ENCODE data around the gene CABYR. TPM values are rescaled to one million over a fixed set of nuclear protein-coding genes. Genes with fewer than 3 reads are reported as not detected.

Gene CABYR
- total RNA-seq, 1 experiment from 2014 or later: 29.4 TPM

GRCh38 chr18:24121625-24122024 is 17.2 kb upstream of the CABYR start:
- no peaks in the 10 kb centered on the region for H3K27me3 ChIP-seq (ENCODE audit: control insufficient read depth, insufficient read depth, low read length)
- no peak for ATAC-seq
- H3K36me3 ChIP-seq (ENCODE audit: control insufficient read depth, insufficient read depth, low read length): no peaks in the 10 kb centered on the region
- in situ Hi-C loops (cut with HindIII; ENCODE audit: low pct_unique_long_range_greater_than_20kb, low sequenced_read_pairs) (no loop called here), intact Hi-C loops (cut with micrococcal nuclease; ENCODE audit: unreplicated experiment) (no loop called here)
- POLR2A ChIA-PET: no interaction called here
- CTCF ChIA-PET: no interaction called here
- H3K4me3 ChIP-seq (ENCODE audit: low read depth in 2 of 2, low read length in 2 of 2): no peak overlapping the region
- no peak for DNase-seq (ENCODE audit: low read depth, low spot score)
- BruUV-seq (replicated peaks): no TSS peak
- H3K27ac ChIP-seq (ENCODE audit: low read length): no peak overlapping the region
- no peaks in the 10 kb centered on the region for H3K4me1 ChIP-seq (ENCODE audit: control insufficient read depth, insufficient read depth, low read length)
- H3K9me3 ChIP-seq (ENCODE audit: control insufficient read depth, insufficient read depth, low read depth, low read length): no peaks in the 10 kb centered on the region
- TF ChIP-seq POLR2AphosphoS5 (IDR thresholded peaks at IDR 0.05; ENCODE audit: low read depth, low read length): no peak

- ATAC-seq: no peak
- intact Hi-C loops (cut with micrococcal nuclease; ENCODE audit: unreplicated experiment) (no loop called here), in situ Hi-C loops (cut with HindIII; ENCODE audit: low pct_unique_long_range_greater_than_20kb, low sequenced_read_pairs) (no loop called here)
- BruUV-seq (replicated peaks): no TSS peak
- Histone ChIP-seq H3K9me3 (ENCODE audit: control insufficient read depth, insufficient read depth, low read depth, low read length) (no peaks in the 10 kb centered on the region), H3K27me3 (ENCODE audit: control insufficient read depth, insufficient read depth, low read length) (no peaks in the 10 kb centered on the region), H3K4me1 (ENCODE audit: control insufficient read depth, insufficient read depth, low read length) (no peaks in the 10 kb centered on the region), H3K27ac (ENCODE audit: low read length) (no peak overlapping the region), H3K36me3 (ENCODE audit: control insufficient read depth, insufficient read depth, low read length) (no peaks in the 10 kb centered on the region), H3K4me3 (ENCODE audit: low read depth in 2 of 2, low read length in 2 of 2) (no peak overlapping the region)
- no peak for DNase-seq (ENCODE audit: low read depth, low spot score)
- TF ChIP-seq CTCF (IDR thresholded peaks at IDR 0.05) (no peak), TCF7L2 (IDR thresholded peaks at IDR 0.05; ENCODE audit: low read depth, low read length) (no peak), SIN3A (IDR thresholded peaks at IDR 0.05; ENCODE audit: borderline replicate concordance, insufficient read depth, low read depth, low read length) (no peak), POLR2AphosphoS5 (IDR thresholded peaks at IDR 0.05; ENCODE audit: low read depth, low read length) (no peak)
- TF ChIP-seq, protein P1, sequence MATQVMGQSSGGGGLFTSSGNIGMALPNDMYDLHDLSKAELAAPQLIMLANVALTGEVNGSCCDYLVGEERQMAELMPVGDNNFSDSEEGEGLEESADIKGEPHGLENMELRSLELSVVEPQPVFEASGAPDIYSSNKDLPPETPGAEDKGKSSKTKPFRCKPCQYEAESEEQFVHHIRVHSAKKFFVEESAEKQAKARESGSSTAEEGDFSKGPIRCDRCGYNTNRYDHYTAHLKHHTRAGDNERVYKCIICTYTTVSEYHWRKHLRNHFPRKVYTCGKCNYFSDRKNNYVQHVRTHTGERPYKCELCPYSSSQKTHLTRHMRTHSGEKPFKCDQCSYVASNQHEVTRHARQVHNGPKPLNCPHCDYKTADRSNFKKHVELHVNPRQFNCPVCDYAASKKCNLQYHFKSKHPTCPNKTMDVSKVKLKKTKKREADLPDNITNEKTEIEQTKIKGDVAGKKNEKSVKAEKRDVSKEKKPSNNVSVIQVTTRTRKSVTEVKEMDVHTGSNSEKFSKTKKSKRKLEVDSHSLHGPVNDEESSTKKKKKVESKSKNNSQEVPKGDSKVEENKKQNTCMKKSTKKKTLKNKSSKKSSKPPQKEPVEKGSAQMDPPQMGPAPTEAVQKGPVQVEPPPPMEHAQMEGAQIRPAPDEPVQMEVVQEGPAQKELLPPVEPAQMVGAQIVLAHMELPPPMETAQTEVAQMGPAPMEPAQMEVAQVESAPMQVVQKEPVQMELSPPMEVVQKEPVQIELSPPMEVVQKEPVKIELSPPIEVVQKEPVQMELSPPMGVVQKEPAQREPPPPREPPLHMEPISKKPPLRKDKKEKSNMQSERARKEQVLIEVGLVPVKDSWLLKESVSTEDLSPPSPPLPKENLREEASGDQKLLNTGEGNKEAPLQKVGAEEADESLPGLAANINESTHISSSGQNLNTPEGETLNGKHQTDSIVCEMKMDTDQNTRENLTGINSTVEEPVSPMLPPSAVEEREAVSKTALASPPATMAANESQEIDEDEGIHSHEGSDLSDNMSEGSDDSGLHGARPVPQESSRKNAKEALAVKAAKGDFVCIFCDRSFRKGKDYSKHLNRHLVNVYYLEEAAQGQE (IDR thresholded peaks at IDR 0.05; ENCODE audit: insufficient read depth in 1 of 2, low read depth in 2 of 2, low read length in 1 of 2): no peak
- CTCF ChIA-PET: no interaction called here
- POLR2A ChIA-PET: no interaction called here
These were observed 12.5 kb upstream of the CABYR start for GRCh38 chr18:24126155-24126961.

DNA sequence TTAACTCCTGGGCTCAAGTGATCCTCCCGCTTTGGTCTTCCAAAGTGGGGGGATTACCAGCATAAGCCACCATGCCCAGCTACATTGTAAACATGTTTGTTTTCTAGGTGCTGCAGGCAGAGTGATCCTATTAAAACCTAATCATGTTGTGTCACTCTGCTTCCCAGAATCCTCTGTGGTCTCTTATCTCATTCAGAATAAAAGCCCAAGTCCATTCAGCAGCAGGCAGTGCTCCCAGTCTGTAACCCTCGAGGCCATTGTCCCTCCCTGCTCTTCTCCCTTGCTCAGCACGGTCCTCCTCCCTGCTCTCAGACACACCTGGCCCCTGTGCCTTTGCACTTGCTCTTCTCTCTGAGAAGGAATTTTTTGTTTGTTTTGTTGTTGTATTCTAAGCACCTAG is 11.1 kb upstream of the CABYR start:
- no TSS peak for BruUV-seq (replicated peaks)
- no peak for DNase-seq (ENCODE audit: low read depth, low spot score)
- Histone ChIP-seq H3K27ac (ENCODE audit: low read length) (no peak overlapping the region), H3K4me3 (ENCODE audit: low read depth in 2 of 2, low read length in 2 of 2) (no peak overlapping the region), H3K27me3 (ENCODE audit: control insufficient read depth, insufficient read depth, low read length) (no peaks in the 10 kb centered on the region), H3K4me1 (ENCODE audit: control insufficient read depth, insufficient read depth, low read length) (no peaks in the 10 kb centered on the region), H3K9me3 (ENCODE audit: control insufficient read depth, insufficient read depth, low read depth, low read length) (no peaks in the 10 kb centered on the region), H3K36me3 (ENCODE audit: control insufficient read depth, insufficient read depth, low read length) (no peaks in the 10 kb centered on the region)
- no peak for ATAC-seq
- intact Hi-C loops (cut with micrococcal nuclease; ENCODE audit: unreplicated experiment) (no loop called here), in situ Hi-C loops (cut with HindIII; ENCODE audit: low pct_unique_long_range_greater_than_20kb, low sequenced_read_pairs) (no loop called here)
- TF ChIP-seq POLR2AphosphoS5 (IDR thresholded peaks at IDR 0.05; ENCODE audit: low read depth, low read length) (no peak), CTCF (IDR thresholded peaks at IDR 0.05) (no peak)
- CTCF ChIA-PET: no interaction called here
- POLR2A ChIA-PET: interaction anchor here (0.6 kb wide), 2 partner anchors 11 to 368 kb away, joined by 3 to 4 read pairs; partner anchors contain the start of gene CABYR

Data from Panc1 (cell line).